Ovary (tissue), 3 donors: ENCODE results near the gene GHRH.

Experiments
- EP300 ChIP-seq: sonication (generic); formaldehyde crosslinking; IDR thresholded peaks from one replicate; pipeline ENCODE4 v1.6.1; 2017; ENCODE audit warnings: antibody characterized with exemption
- POLR2A ChIP-seq: fragments of 450-650 bp; IDR thresholded peaks from one replicate; pipeline ENCODE4 v1.6.1; 2017; ENCODE audit warnings: antibody characterized with exemption, mild to moderate bottlenecking, moderate library complexity
- TF ChIP-seq, protein P1 (sequence below), 3 donors: fragments of 450-650 bp in 2 of 3; fragments of 200-600 bp in 1 of 3; IDR thresholded peaks; one replicate each; pipeline versions ENCODE4 v1.5.1 to v1.8.0; 2016 to 2022; ENCODE audit warnings: antibody characterized with exemption in 3 of 3, mild to moderate bottlenecking in 1 of 3
- donor health status: DM: no; HTN: no; CAD: no.

DNA sequence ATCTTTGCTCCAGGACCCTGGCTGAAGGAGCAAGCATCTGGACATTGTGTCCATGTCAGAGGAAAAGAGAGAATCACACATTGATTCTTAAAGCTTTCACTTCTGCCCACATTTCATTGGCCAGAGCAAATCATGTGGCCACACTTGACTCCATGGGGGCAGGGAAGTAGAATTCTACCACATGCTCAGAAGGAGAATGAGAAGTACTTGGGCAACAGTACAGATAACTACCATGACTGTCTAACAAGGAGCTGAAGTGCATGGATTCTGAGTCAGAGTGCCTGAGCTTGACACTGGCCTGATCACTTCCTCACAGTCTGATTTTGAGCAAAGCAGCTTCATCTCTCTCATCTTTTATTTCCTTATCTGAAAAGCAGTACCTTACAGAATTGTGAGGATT is 38.6 kb downstream of the GHRH start:
- TF ChIP-seq, protein P1, sequence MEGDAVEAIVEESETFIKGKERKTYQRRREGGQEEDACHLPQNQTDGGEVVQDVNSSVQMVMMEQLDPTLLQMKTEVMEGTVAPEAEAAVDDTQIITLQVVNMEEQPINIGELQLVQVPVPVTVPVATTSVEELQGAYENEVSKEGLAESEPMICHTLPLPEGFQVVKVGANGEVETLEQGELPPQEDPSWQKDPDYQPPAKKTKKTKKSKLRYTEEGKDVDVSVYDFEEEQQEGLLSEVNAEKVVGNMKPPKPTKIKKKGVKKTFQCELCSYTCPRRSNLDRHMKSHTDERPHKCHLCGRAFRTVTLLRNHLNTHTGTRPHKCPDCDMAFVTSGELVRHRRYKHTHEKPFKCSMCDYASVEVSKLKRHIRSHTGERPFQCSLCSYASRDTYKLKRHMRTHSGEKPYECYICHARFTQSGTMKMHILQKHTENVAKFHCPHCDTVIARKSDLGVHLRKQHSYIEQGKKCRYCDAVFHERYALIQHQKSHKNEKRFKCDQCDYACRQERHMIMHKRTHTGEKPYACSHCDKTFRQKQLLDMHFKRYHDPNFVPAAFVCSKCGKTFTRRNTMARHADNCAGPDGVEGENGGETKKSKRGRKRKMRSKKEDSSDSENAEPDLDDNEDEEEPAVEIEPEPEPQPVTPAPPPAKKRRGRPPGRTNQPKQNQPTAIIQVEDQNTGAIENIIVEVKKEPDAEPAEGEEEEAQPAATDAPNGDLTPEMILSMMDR (IDR thresholded peaks at IDR 0.05), result no peak
- TF ChIP-seq POLR2A, result no peak
- TF ChIP-seq EP300, result no peak
